AG08396 (cell line): ENCODE results near the gene KCNJ11.

ENCODE experiments used
- DNase-seq: peaks from one replicate; pipeline ENCODE4 v3.0.0; 2012; ENCODE audit warnings: low spot score, mixed read lengths

KCNJ11 gene

GRCh38 chr11:17408641-17409040 is 20.2 kb upstream of the KCNJ11 start:
- no peak for DNase-seq

GRCh38 chr11:17408026-17408425 is 19.6 kb upstream of the KCNJ11 start:
- DNase-seq, result no peak

- DNase-seq, result no peak
Measured at GRCh38 chr11:17407575-17407974, 19.1 kb upstream of the KCNJ11 start.

- no peak for DNase-seq
Measured at GRCh38 chr11:17406818-17407149, 18.3 kb upstream of the KCNJ11 start.

GRCh38 chr11:17406082-17406817 is 17.8 kb upstream of the KCNJ11 start:
- no peak for DNase-seq

GRCh38 chr11:17405232-17406005 is 17.0 kb upstream of the KCNJ11 start:
- DNase-seq, result peak; percentile 37

GRCh38 chr11:17403980-17404759 is 15.7 kb upstream of the KCNJ11 start:
- no peak for DNase-seq

GRCh38 chr11:17402486-17402885 is 14.0 kb upstream of the KCNJ11 start:
- no peak for DNase-seq

- no peak for DNase-seq
Measured at GRCh38 chr11:17401841-17402240, 13.4 kb upstream of the KCNJ11 start.

GRCh38 chr11:17401316-17401715 is 12.9 kb upstream of the KCNJ11 start:
- no peak for DNase-seq

GRCh38 chr11:17400048-17400775 is 11.8 kb upstream of the KCNJ11 start:
- DNase-seq, result no peak

GRCh38 chr11:17399236-17399635 is 10.8 kb upstream of the KCNJ11 start:
- no peak for DNase-seq

- no peak for DNase-seq
Measured at GRCh38 chr11:17397311-17398002, 9.0 kb upstream of the KCNJ11 start.

- no peak for DNase-seq
Measured at GRCh38 chr11:17396598-17397310, 8.3 kb upstream of the KCNJ11 start.

GRCh38 chr11:17395978-17396377 is 7.5 kb upstream of the KCNJ11 start:
- no peak for DNase-seq

GRCh38 chr11:17395554-17395961 is 7.1 kb upstream of the KCNJ11 start:
- no peak for DNase-seq

GRCh38 chr11:17394743-17395390 is 6.4 kb upstream of the KCNJ11 start:
- DNase-seq, result no peak

- no peak for DNase-seq
Measured at GRCh38 chr11:17393472-17393871, 5.0 kb upstream of the KCNJ11 start.

GRCh38 chr11:17392872-17393271 is 4.4 kb upstream of the KCNJ11 start:
- DNase-seq, result no peak
